Stimulated activated naive CD4-positive, alpha-beta T cell (primary cell): ENCODE data around the gene GPC3.
"Not testable (repeated sequence)": the region's sequence is repeated elsewhere in the genome, so short reads cannot be mapped to it uniquely, and the experiment has no call there.

Source experiments
- DNase-seq, 6 experiments: peaks; one replicate each; lab custom pipeline; 2025; lab: John Stamatoyannopoulos, UW

GPC3 gene

DNA sequence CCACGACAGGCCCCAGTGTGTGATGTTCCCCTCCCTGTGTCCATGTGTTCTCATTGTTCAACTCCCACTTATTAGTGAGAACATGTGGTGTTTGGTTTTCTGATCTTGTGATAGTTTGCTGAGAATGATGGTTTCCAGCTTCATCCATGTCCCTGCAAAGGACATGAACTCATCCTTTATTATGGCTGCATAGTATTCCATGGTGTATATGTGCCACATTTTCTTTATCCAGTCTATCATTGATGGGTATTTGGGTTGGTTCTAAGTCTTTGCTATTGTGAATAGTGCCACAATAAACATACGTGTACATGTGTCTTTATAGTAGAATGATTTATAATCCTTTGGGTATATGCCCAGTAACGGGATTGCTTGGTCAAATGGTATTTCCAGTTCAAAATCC, 97.3 kb downstream of the GPC3 start:
- DNase-seq = not testable (repeated sequence)

GRCh38 chrX:133884430-133885394, 100.7 kb downstream of the GPC3 start:
- no peak for DNase-seq

DNA sequence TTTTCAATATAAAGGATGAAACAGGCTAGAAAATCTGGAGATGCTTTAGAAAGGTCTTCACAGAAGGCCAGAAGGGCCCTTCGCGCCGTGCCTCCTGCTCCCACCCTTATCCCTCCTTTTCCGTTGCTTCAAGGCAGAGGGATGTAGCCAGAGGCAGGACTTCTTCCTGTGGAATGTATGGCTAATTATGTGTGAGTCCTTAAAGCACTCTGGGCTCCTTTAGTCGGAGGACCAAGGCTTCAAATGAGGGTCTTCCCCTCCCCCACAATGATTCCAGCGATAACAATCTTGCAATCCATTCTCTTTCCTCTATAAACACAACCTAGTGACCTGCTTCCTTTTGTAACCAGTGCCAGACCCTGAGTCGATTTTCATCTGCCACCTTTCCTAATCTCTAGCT, 103.5 kb downstream of the GPC3 start:
- no peak for DNase-seq

DNA sequence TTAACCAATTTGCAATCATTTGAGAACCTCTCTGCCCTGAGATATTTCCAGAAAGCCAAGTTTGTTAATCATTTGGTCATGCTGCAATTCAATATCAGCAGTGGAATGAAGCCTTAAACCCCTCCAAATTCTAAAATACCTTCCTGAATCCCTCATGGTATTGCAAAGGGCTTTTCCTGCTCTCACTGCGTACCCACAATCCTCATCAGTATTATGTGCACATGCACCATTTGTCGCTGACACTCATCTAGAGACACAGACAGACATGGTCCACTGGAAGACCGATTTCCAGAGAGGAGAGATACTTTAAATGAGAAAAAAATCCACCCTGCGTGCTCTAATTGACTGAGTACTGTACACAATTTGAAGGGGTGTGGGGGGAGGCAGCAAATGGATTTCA, 104.4 kb downstream of the GPC3 start:
- no peak for DNase-seq

- no peak for DNase-seq
These were observed 105.4 kb downstream of the GPC3 start for GRCh38 chrX:133880032-133880443.

GRCh38 chrX:133878710-133879109, 106.7 kb downstream of the GPC3 start:
- DNase-seq = no peak

DNA sequence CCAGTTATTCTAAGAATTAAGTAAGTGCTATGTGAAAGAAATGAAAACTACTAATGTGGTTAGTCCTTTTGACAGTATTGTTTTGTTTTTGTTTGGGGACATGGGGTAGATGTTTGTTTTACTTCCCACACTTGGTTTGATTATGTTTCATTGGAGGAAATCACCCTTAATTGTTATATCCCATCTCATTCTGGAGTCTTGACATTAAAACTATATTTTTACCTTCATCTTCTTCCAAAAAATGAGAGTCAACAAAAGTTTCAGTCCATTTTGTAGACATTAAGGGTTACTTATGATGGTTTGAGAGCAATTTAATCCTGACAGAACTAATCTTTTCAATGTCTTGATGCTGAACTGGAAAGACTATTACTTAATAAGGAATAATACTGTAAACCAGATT, 108.7 kb downstream of the GPC3 start:
- no peak for DNase-seq

DNA sequence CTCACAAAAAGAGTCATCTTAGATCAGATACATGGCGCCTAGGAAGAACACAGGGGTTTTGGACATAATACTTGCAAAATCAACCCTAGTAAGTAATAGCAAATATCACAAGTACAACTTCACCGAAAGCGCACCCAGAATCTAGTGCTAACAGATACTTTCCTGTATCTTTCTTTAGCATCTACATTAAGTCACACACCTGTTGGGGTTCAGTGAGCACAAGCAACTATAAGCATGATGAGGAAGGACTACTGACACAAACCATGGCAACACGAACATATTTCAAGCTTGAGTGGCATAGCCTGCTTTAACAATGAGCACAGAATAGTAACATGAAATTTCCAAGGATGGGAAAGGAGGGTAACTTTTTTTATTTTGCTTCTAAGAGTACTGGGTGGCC, 116.1 kb downstream of the GPC3 start:
- DNase-seq = no peak

GRCh38 chrX:133868682-133869081, 116.7 kb downstream of the GPC3 start:
- DNase-seq = no peak

GRCh38 chrX:133868250-133868649, 117.1 kb downstream of the GPC3 start:
- no peak for DNase-seq

DNA sequence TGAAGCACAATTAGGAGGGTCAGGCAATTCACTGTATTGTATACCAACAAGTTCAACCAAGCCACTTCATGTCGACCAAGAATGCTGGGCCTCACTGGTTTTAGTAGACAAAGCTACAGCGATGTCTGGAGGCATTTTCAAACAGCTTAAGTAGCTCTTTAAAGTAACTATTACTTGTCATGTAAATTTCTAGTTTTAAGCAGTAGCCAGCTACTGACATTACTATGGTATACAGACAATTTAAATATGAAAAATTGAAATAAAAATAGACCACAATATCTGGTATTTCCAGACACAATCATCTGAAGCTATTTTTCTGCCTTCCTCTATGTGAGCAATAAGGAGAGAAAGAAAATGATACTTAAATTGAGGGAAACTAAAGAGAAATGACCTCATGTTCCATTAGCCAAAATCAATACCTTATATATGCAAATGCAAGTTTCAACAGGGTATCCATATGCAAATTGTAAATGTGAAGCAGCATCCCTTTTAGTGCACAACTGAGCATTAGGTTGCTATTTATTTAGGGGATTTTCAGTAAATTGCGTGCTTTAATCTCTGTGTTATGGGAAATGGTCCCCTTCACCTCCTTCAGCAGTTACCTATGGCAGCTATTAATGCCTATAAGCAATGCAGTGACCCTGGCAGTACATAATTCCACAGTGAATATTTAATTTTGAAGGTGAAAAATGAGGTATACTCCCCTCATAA, 119.5 kb downstream of the GPC3 start:
- DNase-seq = no peak

GRCh38 chrX:133864236-133864635, 121.2 kb downstream of the GPC3 start:
- no peak for DNase-seq

DNA sequence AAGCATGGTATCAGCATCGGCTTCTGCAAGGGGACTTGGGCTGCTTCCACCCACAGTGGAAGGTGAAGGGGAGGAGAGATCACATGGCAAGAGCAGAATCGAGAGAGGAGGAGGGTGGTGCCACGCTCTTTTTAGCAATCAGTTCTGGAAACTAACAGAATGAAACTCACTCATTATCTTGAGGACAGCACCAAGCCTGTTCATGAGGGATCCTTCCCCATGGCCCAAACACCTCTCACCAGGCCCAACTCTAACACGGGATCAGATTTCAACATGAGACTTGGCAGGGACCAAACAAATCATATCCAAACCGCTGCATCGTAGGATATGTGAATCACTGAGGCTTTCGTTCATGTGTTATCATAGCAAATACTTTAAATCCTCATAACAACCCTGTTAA, 125.5 kb downstream of the GPC3 start:
- no peak for DNase-seq

DNA sequence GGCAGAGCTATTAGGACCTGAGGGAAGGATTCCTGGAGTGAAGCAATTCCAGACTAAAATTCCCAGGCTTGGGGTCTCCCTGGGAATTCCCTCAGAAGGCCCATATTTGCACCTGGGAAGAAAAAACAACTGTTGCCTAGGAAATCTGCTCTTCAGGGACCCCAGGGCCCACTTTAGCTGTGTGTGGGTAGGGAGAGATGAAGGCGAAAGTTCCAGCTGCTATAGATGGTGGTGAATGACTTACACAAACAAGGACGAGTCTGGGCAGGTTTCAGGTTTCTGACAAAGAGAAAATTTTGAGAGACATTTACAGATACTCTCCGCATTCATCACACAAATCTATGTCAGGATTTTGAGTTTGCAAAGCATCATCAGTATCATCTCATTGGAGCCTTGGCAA, 126.1 kb downstream of the GPC3 start:
- no peak for DNase-seq

- DNase-seq = no peak
These were observed 127.6 kb downstream of the GPC3 start for GRCh38 chrX:133857640-133858269.

GRCh38 chrX:133856819-133857218, 128.6 kb downstream of the GPC3 start:
- no peak for DNase-seq

- no peak for DNase-seq
These were observed 131.1 kb downstream of the GPC3 start for GRCh38 chrX:133854290-133854689.

DNA sequence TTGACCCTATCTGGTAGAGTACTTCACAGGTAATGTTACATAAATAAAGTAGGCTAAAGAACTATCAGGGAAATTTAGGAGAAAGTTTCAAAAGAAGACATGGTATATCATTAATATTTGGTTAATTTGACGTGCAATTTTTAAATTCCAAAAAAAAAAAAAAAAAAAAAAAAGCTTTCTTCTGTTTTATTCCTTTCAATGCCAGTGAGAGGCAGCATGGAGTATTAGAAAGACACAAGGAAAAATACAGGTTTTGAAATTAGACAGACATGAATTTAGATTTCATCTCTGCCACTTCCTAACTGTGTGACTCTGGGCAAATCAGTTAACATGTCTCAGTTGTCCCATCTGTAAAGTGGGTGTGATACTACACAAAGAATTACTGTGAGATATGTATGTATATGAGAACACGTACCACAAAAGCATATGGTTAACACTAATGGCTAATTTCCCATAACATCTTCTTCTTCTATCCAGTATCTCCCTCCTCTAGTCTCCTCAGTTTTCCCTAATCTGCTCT, 132.5 kb downstream of the GPC3 start:
- no peak for DNase-seq

GRCh38 chrX:133852401-133852800, 133.0 kb downstream of the GPC3 start:
- DNase-seq = no peak

- no peak for DNase-seq
These were observed 135.0 kb downstream of the GPC3 start for GRCh38 chrX:133850399-133850798.

DNA sequence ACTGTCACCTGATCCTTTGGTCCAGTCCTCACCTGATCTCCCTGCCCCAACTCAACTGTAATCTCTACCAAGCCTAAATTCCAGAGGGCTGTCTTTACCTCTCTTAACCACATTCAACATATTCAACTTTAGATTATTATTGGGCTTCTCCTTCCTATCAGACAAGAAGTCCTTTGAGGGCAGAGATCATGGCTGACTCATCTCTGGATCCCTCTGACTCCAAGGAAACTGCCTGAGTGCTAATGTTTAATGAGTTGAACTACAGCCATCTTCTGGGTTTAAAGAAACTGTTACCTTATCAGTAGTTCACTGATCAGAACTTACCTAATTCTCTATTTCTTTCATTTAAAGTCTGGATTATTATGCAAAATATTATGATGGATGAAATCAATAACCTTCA, 135.7 kb downstream of the GPC3 start:
- no peak for DNase-seq

DNA sequence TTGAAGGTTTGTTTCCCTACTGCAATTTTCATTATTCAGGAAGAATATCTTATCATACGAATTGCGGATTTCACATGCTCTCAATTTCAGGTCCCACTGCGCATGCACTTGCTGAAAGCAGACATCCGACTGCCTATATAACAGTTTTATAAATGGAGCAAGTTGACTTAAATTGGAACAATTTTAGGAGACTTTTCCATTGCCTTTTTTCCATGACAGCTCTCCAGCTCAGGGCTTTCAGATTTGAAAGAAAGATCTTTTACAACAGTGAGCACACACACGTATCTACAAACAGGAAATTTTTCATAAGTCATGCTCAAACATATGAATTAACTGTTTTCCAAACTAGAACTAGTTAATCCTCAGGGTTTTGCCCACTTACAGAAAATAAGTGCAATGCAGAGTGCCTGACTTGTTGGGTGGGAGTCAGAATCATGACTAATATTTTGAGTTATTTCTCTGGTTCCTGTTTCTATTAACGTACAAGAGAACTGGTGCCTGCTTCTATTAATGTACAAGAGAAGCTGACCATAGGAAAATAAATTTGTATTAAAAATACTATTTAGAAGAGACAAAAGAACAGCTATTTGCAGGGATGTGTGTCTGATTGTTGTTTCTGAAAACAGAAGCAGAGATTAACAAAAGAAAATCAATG, 137.9 kb downstream of the GPC3 start:
- no peak for DNase-seq
